IPS-NIHi7 (cell line): ENCODE results near the gene FAM153A.
"Not testable (repeated sequence)": the region's sequence is repeated elsewhere in the genome, so short reads cannot be mapped to it uniquely, and the experiment has no call there.

Source experiments
- DNase-seq: peaks from one replicate; pipeline ENCODE4 v3.0.0; 2012; ENCODE audit warnings: mixed read lengths; ENCODE audit errors: extremely low spot score

FAM153A gene

GRCh38 chr5:177724858-177725257, 57.8 kb downstream of the FAM153A start:
- not testable (repeated sequence) for DNase-seq

GRCh38 chr5:177723831-177724485, 58.7 kb downstream of the FAM153A start:
- not testable (repeated sequence) for DNase-seq

- not testable (repeated sequence) for DNase-seq
Measured at GRCh38 chr5:177722829-177723228, 59.9 kb downstream of the FAM153A start.

- DNase-seq = not testable (repeated sequence)
Measured at GRCh38 chr5:177719989-177720388, 62.7 kb downstream of the FAM153A start.

- DNase-seq = not testable (repeated sequence)
Measured at GRCh38 chr5:177715423-177715822, 67.3 kb downstream of the FAM153A start.

GRCh38 chr5:177696100-177696499, 86.6 kb downstream of the FAM153A start:
- DNase-seq = not testable (repeated sequence)

GRCh38 chr5:177695356-177695930, 87.3 kb downstream of the FAM153A start:
- not testable (repeated sequence) for DNase-seq

- not testable (repeated sequence) for DNase-seq
Measured at GRCh38 chr5:177694518-177694835, 88.2 kb downstream of the FAM153A start.

- DNase-seq = not testable (repeated sequence)
Measured at GRCh38 chr5:177693671-177694517, 88.8 kb downstream of the FAM153A start.

- DNase-seq = not testable (repeated sequence)
Measured at GRCh38 chr5:177692969-177693368, 89.7 kb downstream of the FAM153A start.

GRCh38 chr5:177692507-177692906, 90.2 kb downstream of the FAM153A start:
- not testable (repeated sequence) for DNase-seq

- not testable (repeated sequence) for DNase-seq
Measured at GRCh38 chr5:177689011-177689610, 93.6 kb downstream of the FAM153A start.

GRCh38 chr5:177688091-177688490, 94.6 kb downstream of the FAM153A start:
- not testable (repeated sequence) for DNase-seq

GRCh38 chr5:177681920-177682319, 100.8 kb downstream of the FAM153A start:
- not testable (repeated sequence) for DNase-seq
